Inferior parietal cortex (tissue), 1 donor: ENCODE results near the gene OR8A1.
"Not testable (repeated sequence)": the region's sequence is repeated elsewhere in the genome, so short reads cannot be mapped to it uniquely, and the experiment has no call there.

Source experiments
- DNase-seq: peaks from one replicate; pipeline ENCODE4 v3.0.0-alpha.2; 2016; ENCODE audit errors: extremely low spot score

OR8A1 gene

GRCh38 chr11:124592627-124593026, 22.8 kb downstream of the OR8A1 start:
- no peak for DNase-seq

- DNase-seq, result no peak
Observed at GRCh38 chr11:124595302-124595701, 25.5 kb downstream of the OR8A1 start.

- DNase-seq, result no peak
Observed at GRCh38 chr11:124597626-124598025, 27.8 kb downstream of the OR8A1 start.

GRCh38 chr11:124600621-124601320, 31.0 kb downstream of the OR8A1 start:
- no peak for DNase-seq

- DNase-seq, result no peak
Observed at GRCh38 chr11:124602193-124602592, 32.4 kb downstream of the OR8A1 start.

- DNase-seq, result not testable (repeated sequence)
Observed at GRCh38 chr11:124602723-124603122, 32.9 kb downstream of the OR8A1 start.

- no peak for DNase-seq
Observed at GRCh38 chr11:124605719-124606118, 35.9 kb downstream of the OR8A1 start.

- no peak for DNase-seq
Observed at GRCh38 chr11:124608147-124608546, 38.4 kb downstream of the OR8A1 start.

GRCh38 chr11:124610295-124610694, 40.5 kb downstream of the OR8A1 start:
- DNase-seq, result no peak

- DNase-seq, result no peak
Observed at GRCh38 chr11:124611064-124611463, 41.3 kb downstream of the OR8A1 start, which contains the start of gene PANX3. Gene PANX3, plus strand, starts transcription at chr11:124611428. Its CDS starts 129 bp downstream, at chr11:124611557.

GRCh38 chr11:124612045-124612444, 42.2 kb downstream of the OR8A1 start:
- DNase-seq, result no peak

- no peak for DNase-seq
Observed at GRCh38 chr11:124612567-124613246, 42.9 kb downstream of the OR8A1 start.

- DNase-seq, result no peak
Observed at GRCh38 chr11:124618863-124619262, 49.1 kb downstream of the OR8A1 start.
